ENCODE data around the gene CFAP97.

DNA sequence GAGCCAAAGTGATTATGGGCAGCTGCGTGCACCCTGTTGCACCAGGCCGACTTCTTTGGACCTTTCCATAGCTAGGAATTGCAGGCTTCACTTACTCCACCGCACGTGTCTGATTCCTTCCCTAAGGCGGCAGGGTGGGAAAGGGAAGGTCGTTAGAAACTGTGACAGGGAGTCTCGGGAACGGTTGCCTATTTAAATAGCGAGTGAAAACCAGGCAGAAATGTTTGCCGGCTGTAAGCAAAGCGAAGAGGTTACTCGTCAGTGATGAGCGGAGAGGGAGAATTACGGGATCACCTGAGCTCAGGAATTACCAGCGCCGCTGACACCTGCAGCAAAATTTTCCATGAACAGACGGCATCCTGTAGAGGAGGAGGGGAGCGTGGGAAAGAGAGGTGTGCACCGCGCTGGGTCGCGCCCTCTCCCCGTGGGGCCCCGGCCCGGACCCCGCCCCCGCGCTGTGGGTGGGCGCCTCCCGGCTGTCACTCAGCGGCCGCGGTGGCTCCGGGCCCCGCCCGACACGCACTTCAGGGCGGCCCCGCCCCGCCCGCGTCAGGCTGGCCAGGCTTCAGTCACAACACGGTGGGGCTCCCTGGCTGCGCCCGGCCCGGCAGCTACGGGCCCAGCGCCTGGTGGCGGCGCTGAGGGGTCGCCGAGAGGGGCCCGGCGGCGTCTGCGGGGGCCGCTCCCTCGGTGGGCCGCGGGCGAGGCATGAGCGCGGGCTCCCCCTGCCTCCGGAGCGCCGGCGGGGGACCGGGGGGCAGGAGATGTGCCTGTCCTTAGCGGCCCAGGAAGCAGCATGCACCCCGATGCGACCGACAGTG, 5.4 kb upstream of the CFAP97 start, which contains the start of gene SNX25:
- 0 out of 2 replicates have a peak, but pooled peaks have one; percentile 35 for TF ChIP-seq TAF1 (IDR thresholded peaks at IDR 0.05; ENCODE audit: borderline replicate concordance, insufficient read depth, low read length)
- TF ChIP-seq SIN3A (IDR thresholded peaks at IDR 0.05; ENCODE audit: borderline replicate concordance, insufficient read depth, low read length), result no peak
- TF ChIP-seq, protein P1, sequence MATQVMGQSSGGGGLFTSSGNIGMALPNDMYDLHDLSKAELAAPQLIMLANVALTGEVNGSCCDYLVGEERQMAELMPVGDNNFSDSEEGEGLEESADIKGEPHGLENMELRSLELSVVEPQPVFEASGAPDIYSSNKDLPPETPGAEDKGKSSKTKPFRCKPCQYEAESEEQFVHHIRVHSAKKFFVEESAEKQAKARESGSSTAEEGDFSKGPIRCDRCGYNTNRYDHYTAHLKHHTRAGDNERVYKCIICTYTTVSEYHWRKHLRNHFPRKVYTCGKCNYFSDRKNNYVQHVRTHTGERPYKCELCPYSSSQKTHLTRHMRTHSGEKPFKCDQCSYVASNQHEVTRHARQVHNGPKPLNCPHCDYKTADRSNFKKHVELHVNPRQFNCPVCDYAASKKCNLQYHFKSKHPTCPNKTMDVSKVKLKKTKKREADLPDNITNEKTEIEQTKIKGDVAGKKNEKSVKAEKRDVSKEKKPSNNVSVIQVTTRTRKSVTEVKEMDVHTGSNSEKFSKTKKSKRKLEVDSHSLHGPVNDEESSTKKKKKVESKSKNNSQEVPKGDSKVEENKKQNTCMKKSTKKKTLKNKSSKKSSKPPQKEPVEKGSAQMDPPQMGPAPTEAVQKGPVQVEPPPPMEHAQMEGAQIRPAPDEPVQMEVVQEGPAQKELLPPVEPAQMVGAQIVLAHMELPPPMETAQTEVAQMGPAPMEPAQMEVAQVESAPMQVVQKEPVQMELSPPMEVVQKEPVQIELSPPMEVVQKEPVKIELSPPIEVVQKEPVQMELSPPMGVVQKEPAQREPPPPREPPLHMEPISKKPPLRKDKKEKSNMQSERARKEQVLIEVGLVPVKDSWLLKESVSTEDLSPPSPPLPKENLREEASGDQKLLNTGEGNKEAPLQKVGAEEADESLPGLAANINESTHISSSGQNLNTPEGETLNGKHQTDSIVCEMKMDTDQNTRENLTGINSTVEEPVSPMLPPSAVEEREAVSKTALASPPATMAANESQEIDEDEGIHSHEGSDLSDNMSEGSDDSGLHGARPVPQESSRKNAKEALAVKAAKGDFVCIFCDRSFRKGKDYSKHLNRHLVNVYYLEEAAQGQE (IDR thresholded peaks at IDR 0.05; ENCODE audit: insufficient read depth in 1 of 2, low read depth in 2 of 2, low read length in 2 of 2), result no peak
- TF ChIP-seq POLR2AphosphoS5 (IDR thresholded peaks at IDR 0.05; ENCODE audit: low read depth, low read length), result 0 out of 2 replicates have a peak, but pooled peaks have one; percentile 44
